Memory B cell (primary cell): Measurements from ENCODE around the gene CNIH4.

Experiments used
- ATAC-seq: fragments of 150-1000 bp; cut with Tn5 transposase; 2 replicates; pipeline ENCODE4 v1.10.0; 2021; ENCODE audit warnings: low read depth, mild to moderate bottlenecking, moderate library complexity
- DNase-seq, 2 donors: peaks; one replicate each; pipeline ENCODE4 v3.0.0; 2022; ENCODE audit warnings: low spot score in 2 of 2
- H3K27ac Mint-ChIP-seq: one replicate; pipeline ENCODE4 v1.8.0; 2022; ENCODE audit warnings: mild to moderate bottlenecking, moderate library complexity, mixed read lengths
- H3K27me3 Mint-ChIP-seq: one replicate; pipeline ENCODE4 v1.8.0; 2022; ENCODE audit warnings: mixed read lengths
- H3K36me3 Mint-ChIP-seq: one replicate; pipeline ENCODE4 v1.8.0; 2022; ENCODE audit warnings: mild to moderate bottlenecking, mixed read lengths
- H3K4me1 Mint-ChIP-seq: one replicate; pipeline ENCODE4 v1.8.0; 2022; ENCODE audit warnings: mixed read lengths
- H3K4me3 Mint-ChIP-seq: one replicate; pipeline ENCODE4 v1.8.0; 2022; ENCODE audit warnings: mild to moderate bottlenecking, moderate library complexity, mixed read lengths
- H3K9me3 Mint-ChIP-seq: one replicate; pipeline ENCODE4 v1.8.0; 2022; ENCODE audit warnings: mixed read lengths

CNIH4 gene

DNA sequence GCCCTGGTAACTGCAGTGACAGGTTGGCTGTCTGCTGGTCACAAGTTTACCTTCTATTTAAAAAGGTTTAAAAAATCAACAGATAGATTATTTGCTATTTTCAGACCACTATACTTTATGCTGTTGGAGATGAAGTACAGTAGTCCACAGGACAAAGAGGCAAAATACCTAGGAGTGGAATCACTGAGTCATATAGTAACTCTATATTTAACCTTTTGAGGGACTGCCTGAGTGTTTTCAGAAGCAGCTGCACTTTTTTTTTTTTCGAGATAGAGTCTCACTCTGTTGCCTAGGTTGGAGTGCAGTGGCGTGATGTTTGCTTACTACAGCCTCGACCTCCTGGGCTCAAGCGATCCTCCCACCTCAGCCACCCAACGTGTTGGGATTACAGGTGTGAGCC lies 11.7 kb downstream of the CNIH4 start:
- no peaks in the 10 kb centered on the region for H3K27me3 Mint-ChIP-seq
- DNase-seq: no peak
- no peak overlapping the region for H3K4me3 Mint-ChIP-seq
- H3K9me3 Mint-ChIP-seq: no peaks in the 10 kb centered on the region
- H3K36me3 Mint-ChIP-seq: peaks cover 29% of the 10 kb centered on the region
- ATAC-seq: no peak
- H3K27ac Mint-ChIP-seq: no peak overlapping the region
- H3K4me1 Mint-ChIP-seq: peaks cover 6% of the 10 kb centered on the region

DNA sequence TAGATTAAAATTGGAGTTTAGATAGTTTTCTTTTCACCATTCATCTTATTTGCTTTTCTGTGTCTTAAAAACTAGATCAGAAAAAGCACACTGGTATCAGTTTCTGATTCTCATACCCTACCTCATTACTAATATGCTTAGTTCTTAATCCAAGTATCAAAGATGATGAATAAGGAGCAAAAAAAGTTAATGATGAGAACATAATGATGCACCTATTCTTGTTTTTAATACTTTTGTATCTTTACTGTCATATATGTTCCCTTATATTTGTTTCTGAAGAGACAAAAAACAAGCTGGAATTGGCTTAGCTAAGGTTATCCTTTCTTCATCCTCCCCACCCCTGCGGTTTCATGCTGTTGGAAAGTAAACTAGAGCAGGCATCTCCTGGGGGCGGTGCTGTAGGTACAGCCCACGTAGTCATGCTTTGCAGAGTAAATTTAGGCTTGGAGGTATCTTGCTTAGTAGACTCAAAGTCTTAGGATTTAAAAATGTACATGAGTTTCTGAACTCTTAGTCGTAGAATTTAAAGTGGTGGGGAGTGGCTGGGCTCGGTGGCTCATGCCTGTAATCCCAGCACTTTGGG lies 16.4 kb downstream of the CNIH4 start:
- Mint-ChIP-seq H3K4me1 (no peaks in the 10 kb centered on the region), H3K27me3 (no peaks in the 10 kb centered on the region), H3K36me3 (peaks cover 45% of the 10 kb centered on the region), H3K4me3 (no peak overlapping the region), H3K9me3 (no peaks in the 10 kb centered on the region), H3K27ac (no peak overlapping the region)
- ATAC-seq (no peak), DNase-seq (no peak)

DNA sequence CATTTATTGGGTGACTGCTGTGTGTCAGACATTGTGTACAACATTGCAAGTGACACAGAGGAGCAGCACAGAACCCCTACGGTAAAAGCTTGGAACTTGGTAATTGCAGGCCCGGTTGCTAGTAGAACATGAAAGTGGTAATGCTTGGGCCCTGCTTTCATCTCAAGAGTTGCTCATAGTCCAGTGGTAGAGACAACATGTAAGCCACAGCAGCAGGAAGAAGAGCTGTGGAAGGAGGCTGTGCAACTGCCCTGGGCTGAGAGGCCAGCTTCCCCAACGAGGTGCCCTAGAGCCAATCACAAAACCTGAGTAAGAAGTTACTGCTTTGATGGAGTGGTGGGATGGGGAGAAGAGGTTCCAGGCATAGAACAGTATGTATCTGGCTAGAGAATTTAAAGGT lies 18.4 kb downstream of the CNIH4 start:
- Mint-ChIP-seq H3K4me1 (peaks cover 10% of the 10 kb centered on the region), H3K9me3 (no peaks in the 10 kb centered on the region), H3K27ac (no peak overlapping the region), H3K27me3 (no peaks in the 10 kb centered on the region), H3K36me3 (peaks cover 42% of the 10 kb centered on the region), H3K4me3 (no peak overlapping the region)
- ATAC-seq: no peak
- no peak for DNase-seq

DNA sequence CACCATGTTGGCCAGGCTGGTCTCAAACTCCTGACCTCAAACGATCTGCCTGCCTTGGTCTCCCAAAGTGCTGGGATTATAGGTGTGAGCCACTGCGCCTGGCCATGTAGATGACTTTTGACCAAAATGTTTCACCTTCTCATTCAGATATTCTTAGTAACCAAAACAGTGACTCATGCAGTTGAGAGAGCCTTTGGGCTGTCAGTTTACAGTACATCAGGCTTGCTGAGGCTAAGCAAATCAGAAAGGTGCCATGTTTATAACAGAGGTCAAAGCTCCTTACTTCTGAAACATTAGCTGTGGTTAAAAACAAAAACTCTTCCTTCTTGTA lies 21.0 kb downstream of the CNIH4 start:
- no peak for ATAC-seq
- no peak overlapping the region for H3K27ac Mint-ChIP-seq
- no peak for DNase-seq
- no peak overlapping the region for H3K4me3 Mint-ChIP-seq
- H3K4me1 Mint-ChIP-seq: peaks cover 15% of the 10 kb centered on the region
- no peaks in the 10 kb centered on the region for H3K9me3 Mint-ChIP-seq
- peaks cover 31% of the 10 kb centered on the region for H3K36me3 Mint-ChIP-seq
- H3K27me3 Mint-ChIP-seq: no peaks in the 10 kb centered on the region

DNA sequence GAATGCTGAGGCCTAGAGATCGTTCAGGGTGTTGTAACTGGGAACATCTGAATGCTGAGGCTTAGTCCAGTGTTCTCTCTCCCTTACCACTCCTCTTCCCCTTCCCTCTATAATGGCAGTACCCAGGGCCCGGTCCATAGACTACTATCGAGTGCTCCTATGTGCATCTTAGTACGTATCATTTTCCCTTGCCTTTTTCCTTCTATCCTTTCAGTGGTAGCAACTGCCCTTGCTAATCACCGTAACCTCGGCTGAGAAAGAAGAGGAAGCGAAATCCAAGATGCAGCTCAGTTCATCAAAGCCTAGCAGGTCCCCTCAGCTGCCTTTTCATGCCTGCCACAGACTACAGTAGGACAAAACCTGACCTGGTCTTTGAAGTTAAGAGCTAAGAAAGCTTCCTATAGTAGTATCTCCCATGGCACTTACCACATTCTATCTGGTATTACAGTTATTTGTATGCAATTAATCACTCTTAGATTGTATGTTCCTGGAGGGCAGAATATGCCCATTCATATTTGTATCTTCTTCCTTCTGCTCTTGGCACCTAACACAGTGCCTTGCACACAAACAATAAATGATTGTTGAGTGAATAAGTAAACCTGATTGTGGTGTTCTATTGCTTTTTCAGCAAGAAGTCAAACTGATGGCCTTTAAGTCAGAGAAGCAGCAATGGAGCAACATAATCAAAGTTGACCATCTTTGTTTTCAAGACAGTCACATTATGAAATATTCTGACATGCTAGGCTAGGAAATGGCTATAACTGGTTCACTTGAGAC lies 22.4 kb downstream of the CNIH4 start:
- H3K4me1 Mint-ChIP-seq: peaks cover 15% of the 10 kb centered on the region
- H3K9me3 Mint-ChIP-seq: no peaks in the 10 kb centered on the region
- no peak overlapping the region for H3K27ac Mint-ChIP-seq
- H3K36me3 Mint-ChIP-seq: peaks cover 25% of the 10 kb centered on the region
- H3K27me3 Mint-ChIP-seq: no peaks in the 10 kb centered on the region
- DNase-seq (no peak), ATAC-seq (peak; percentile 71)
- no peak overlapping the region for H3K4me3 Mint-ChIP-seq

DNA sequence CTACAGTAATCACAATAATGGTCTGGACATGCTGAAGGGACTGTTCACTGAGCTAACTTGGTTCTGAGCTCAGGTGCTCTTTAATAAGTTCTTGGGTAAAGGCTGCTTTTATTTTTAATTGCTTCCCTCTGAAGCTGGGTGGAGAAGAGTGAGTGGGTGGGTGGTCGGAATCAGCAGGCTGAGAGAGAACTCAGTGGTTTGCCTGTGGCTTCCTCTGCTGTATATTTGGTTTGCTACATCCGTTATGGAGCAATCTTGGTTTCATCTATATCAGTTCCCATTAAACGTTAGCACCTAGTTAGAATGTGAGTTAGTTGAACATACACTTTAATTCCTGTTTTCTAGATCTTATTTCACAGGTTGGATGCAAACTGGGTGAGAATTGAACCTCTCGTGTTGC lies 23.3 kb downstream of the CNIH4 start:
- H3K36me3 Mint-ChIP-seq: peaks cover 21% of the 10 kb centered on the region
- no peaks in the 10 kb centered on the region for H3K9me3 Mint-ChIP-seq
- H3K4me1 Mint-ChIP-seq: peaks cover 15% of the 10 kb centered on the region
- DNase-seq (no peak), ATAC-seq (peak; percentile 46)
- no peaks in the 10 kb centered on the region for H3K27me3 Mint-ChIP-seq
- no peak overlapping the region for H3K4me3 Mint-ChIP-seq
- no peak overlapping the region for H3K27ac Mint-ChIP-seq

DNA sequence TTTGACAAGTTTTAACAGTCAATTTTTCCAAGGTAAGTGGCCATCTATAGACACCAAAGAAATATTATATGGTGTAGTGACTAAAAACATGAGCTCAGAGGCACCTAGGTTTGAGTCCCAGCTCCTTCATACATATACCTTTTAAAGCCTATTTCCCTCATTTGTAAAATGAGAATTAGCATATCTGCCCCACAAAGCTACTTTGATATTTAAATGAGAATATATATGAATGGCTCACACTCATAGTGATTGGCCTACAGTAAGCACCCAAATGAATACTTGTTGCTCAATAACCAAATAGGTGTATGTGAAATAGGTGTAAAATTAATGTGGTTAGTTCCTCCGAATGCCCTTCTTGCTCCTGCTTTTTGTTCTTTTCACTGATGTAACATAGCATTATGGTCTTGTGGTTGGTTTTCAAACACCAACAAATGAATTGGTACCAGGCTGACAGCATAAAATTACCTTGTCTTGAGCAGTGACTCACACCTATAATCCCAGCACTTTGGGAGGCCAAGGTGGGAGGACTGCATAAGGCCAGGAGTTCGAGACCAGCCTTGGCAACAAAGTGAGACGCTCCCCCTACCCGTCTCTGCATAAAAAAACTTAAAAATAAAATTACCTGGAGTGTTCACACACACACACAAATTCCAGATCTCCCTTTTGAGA lies 25.3 kb downstream of the CNIH4 start:
- H3K4me3 Mint-ChIP-seq: no peak overlapping the region
- no peak for DNase-seq
- no peaks in the 10 kb centered on the region for H3K9me3 Mint-ChIP-seq
- no peak for ATAC-seq
- H3K4me1 Mint-ChIP-seq: peaks cover 15% of the 10 kb centered on the region
- H3K27ac Mint-ChIP-seq: no peak overlapping the region
- H3K36me3 Mint-ChIP-seq: peaks cover 8% of the 10 kb centered on the region
- no peaks in the 10 kb centered on the region for H3K27me3 Mint-ChIP-seq

DNA sequence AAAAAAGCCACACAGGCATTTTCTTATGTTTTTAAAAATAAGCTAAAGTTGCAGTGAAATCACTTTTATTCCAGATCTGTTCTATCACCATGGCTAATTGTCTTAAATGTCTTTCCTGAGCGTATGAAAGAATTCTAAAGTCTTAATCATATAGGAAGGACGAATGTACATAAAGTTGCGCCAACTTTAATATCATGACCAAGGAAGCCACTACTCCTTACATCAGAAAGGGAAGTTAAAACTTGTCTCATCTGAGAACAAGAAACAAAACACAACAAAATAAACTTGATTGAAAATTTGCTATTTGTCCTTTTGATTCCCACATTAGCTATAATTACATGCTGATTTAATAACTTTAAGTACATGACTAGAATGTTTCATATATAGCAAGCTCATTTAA lies 26.5 kb downstream of the CNIH4 start:
- Mint-ChIP-seq H3K27ac (no peak overlapping the region), H3K27me3 (no peaks in the 10 kb centered on the region), H3K36me3 (peaks cover 5% of the 10 kb centered on the region), H3K4me3 (no peak overlapping the region), H3K9me3 (no peaks in the 10 kb centered on the region), H3K4me1 (peaks cover 15% of the 10 kb centered on the region)
- DNase-seq (no peak), ATAC-seq (no peak)

DNA sequence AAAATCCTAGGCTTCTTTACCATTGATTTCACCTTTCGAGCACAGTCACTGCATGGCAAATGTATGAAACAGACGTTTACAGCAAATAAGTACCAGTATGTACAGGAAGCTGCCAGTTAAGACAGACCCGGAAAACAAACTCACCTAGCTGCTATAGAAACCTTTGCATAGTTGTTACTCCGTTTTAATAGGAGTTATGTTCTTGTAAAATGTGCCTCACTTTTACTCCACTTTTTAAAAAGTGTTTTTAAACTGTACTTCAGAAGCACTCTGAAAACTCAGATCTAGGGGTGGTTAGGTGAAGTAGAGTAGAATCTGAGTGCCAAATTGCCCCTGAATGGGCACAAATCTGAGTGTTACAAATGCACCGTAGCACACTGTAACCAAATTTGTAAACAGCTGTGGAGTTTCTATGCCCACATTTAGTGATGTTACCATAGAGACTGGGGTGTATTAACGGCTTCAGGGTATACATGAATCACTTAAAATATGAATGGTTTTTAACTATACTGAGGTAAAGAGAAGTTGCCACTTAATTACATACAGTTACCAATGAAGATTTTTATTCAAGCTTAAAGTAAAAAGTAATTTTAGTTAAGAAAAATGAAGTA lies 30.7 kb downstream of the CNIH4 start:
- Mint-ChIP-seq H3K27ac (peak overlapping the region; percentile 45), H3K27me3 (no peaks in the 10 kb centered on the region), H3K4me1 (no peaks in the 10 kb centered on the region), H3K36me3 (peaks cover 7% of the 10 kb centered on the region), H3K9me3 (no peaks in the 10 kb centered on the region), H3K4me3 (no peak overlapping the region)
- no peak for DNase-seq
- no peak for ATAC-seq

DNA sequence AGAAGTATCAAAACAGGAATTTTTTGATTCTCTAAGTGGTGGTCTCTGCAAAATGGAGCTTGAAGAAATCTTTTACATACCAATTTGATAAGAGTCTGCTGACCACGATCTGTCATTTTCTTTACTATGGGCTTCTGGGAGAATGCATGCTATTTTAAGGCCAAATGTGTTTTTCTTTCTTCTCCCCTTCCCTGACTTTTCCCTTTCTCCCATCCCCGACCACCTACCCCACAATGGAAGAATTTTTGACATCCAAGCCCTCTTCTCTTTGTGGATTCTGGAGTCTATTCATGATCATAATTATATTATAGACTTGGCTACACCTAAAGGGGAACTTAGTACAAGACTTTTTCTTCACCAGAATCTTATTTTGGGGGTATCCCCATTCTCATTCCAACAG lies 31.3 kb downstream of the CNIH4 start:
- H3K9me3 Mint-ChIP-seq: no peaks in the 10 kb centered on the region
- no peaks in the 10 kb centered on the region for H3K4me1 Mint-ChIP-seq
- H3K36me3 Mint-ChIP-seq: peaks cover 10% of the 10 kb centered on the region
- no peaks in the 10 kb centered on the region for H3K27me3 Mint-ChIP-seq
- no peak overlapping the region for H3K27ac Mint-ChIP-seq
- ATAC-seq (no peak), DNase-seq (no peak)
- no peak overlapping the region for H3K4me3 Mint-ChIP-seq

DNA sequence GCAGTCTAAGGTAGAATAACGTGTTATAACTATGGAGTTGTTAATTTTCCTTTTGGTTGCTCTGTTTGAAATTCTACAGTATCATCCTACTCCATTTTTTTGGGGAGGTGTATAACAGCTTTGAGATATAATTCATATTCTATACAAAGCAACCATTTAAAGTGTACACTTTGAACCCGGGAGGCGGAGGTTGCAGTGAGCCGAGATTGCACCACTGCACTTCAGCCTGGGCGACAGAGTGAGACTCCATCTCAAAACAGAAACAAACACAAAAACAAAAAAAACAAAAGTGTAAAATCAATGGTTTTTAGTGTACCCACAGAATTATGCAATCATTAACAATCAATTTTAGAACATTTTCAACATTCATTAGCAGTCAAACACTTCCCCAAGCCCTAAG lies 33.8 kb downstream of the CNIH4 start:
- no peaks in the 10 kb centered on the region for H3K27me3 Mint-ChIP-seq
- no peak overlapping the region for H3K4me3 Mint-ChIP-seq
- no peak for DNase-seq
- peaks cover 12% of the 10 kb centered on the region for H3K36me3 Mint-ChIP-seq
- H3K27ac Mint-ChIP-seq: no peak overlapping the region
- no peaks in the 10 kb centered on the region for H3K9me3 Mint-ChIP-seq
- ATAC-seq: no peak
- H3K4me1 Mint-ChIP-seq: no peaks in the 10 kb centered on the region

DNA sequence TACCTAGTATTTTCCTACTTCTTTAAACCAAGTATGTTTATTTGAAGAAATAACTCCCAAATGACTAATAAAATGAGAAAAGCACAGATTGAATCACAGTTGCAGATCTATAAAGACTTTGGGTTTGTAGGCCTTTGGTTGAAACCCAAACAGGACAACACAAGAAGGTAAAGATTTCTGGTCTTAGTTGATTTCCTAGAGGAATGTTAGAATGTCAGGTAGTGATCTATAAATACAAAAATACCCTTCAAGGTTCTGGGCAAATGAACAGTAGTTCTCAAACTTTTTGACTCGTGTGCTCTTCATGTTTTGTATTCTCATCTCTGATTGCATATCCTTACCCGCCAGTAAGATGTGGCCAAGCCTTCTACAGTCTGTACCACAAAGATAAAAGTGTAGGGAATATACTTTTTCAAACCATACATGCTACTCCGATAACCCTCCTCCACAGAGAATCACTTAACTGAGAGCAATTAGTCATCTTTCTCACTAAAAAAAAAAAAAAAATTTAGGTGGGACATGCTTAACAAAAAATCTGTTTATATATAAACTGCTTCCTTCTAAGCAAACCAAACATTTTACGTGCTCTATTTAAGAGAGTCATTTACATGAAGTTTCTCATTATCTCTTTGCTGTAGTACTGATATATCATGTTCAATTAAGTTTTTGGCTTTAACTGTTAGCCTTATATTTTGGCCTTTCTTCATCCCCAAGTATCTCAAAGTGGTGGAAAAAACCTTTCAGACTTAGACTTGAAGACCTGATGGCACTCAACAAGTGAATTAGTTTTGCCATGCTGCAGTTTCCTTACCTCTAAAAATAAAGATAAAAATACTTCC lies 36.0 kb downstream of the CNIH4 start:
- Mint-ChIP-seq H3K4me3 (no peak overlapping the region), H3K36me3 (peaks cover 24% of the 10 kb centered on the region), H3K9me3 (no peaks in the 10 kb centered on the region), H3K27me3 (no peaks in the 10 kb centered on the region), H3K27ac (no peak overlapping the region), H3K4me1 (no peaks in the 10 kb centered on the region)
- DNase-seq: no peak
- no peak for ATAC-seq

DNA sequence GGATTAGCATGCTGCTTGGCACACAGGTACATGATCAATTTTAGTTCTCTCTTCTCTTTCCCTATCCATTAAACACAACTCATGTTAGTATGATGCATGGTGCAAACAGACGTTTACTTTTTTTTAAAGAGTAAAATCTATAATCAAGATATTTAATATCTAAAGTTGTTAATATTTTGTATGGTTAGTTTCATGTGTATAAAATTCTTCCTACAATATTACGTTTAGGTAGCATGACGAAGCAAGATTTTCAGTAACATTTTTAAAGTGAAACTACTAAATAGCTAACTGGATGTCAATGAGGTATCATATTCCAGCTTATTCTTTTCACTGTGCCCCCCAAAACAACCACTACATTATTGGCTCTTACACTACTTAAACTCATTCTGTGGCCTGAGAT lies 36.6 kb downstream of the CNIH4 start:
- H3K4me3 Mint-ChIP-seq: no peak overlapping the region
- no peaks in the 10 kb centered on the region for H3K9me3 Mint-ChIP-seq
- H3K4me1 Mint-ChIP-seq: no peaks in the 10 kb centered on the region
- ATAC-seq (no peak), DNase-seq (no peak)
- H3K27me3 Mint-ChIP-seq: no peaks in the 10 kb centered on the region
- H3K36me3 Mint-ChIP-seq: peaks cover 28% of the 10 kb centered on the region
- no peak overlapping the region for H3K27ac Mint-ChIP-seq

DNA sequence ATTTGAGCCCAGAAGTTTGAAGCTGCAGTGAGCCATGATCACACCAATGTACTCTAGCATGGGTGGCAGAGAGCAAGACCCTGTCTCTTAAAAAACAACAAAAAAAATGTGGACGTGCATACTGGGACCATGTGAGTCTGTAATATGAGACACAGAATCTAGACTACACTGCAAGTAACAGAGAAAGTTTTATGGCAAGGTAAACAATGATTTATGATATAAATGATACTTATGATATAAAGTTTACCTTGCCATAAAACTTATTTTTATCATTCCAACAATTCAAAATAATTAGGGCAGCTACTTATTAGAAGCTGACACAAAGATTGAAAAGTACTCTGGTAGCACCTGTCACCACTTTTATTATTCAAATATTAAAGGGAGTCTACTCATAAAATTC lies 43.2 kb downstream of the CNIH4 start:
- ATAC-seq: no peak
- Mint-ChIP-seq H3K9me3 (no peaks in the 10 kb centered on the region), H3K27ac (no peak overlapping the region), H3K27me3 (no peaks in the 10 kb centered on the region), H3K36me3 (peaks cover 27% of the 10 kb centered on the region), H3K4me3 (no peak overlapping the region), H3K4me1 (peaks cover under 1% of the 10 kb centered on the region)
- DNase-seq: no peak
